Neutrophil (primary cell): Measurements from ENCODE around the gene EXOC2.

Source experiments
- H3K27ac ChIP-seq: fragments of 200-600 bp; sonication (generic); 2 replicates; pipeline ENCODE4 v1.5.1; 2016; ENCODE audit warnings: mild to moderate bottlenecking, moderate library complexity
- H3K27me3 ChIP-seq: fragments of 200-600 bp; sonication (generic); 2 replicates; pipeline ENCODE4 v1.6.0; 2016; ENCODE audit warnings: mild to moderate bottlenecking
- H3K36me3 ChIP-seq: fragments of 200-600 bp; sonication (generic); 2 replicates; pipeline ENCODE4 v1.5.1; 2017
- H3K4me1 ChIP-seq, 2 experiments: fragments of 200-600 bp in 1 of 2; sonication (generic) in 1 of 2; 1 replicate in 1 of 2; 2 replicates in 1 of 2; pipeline versions ENCODE4 v1.5.1 to v1.6.1; 2013 to 2016; ENCODE audit warnings: low read depth in 1 of 2, low read length in 1 of 2, mild to moderate bottlenecking in 1 of 2, moderate library complexity in 1 of 2; ENCODE audit not compliant: control insufficient read depth in 1 of 2, insufficient read depth in 1 of 2
- H3K4me3 ChIP-seq, 2 experiments: fragments of 200-600 bp in 1 of 2; sonication (generic) in 1 of 2; 1 replicate in 1 of 2; 2 replicates in 1 of 2; pipeline ENCODE4 v1.5.1; 2013 to 2016; ENCODE audit warnings: low read depth in 1 of 2, low read length in 1 of 2, mild to moderate bottlenecking in 1 of 2, moderate library complexity in 1 of 2
- H3K9me3 ChIP-seq: fragments of 200-600 bp; sonication (generic); 2 replicates; pipeline ENCODE4 v1.5.1; 2016
- CTCF ChIP-seq: fragments of 200-600 bp; sonication (generic); IDR thresholded peaks from 2 replicates; pipeline ENCODE4 v1.5.1; 2016; ENCODE audit warnings: antibody characterized with exemption

Gene EXOC2

GRCh38 chr6:548091-548490, 144.8 kb downstream of the EXOC2 start:
- Histone ChIP-seq H3K36me3 (peaks cover 53% of the 10 kb centered on the region), H3K4me3 (no peak overlapping the region), H3K27me3 (no peaks in the 10 kb centered on the region), H3K27ac (no peak overlapping the region), H3K4me1 (no peaks in the 10 kb centered on the region), H3K9me3 (no peaks in the 10 kb centered on the region)
- no peak for TF ChIP-seq CTCF

- Histone ChIP-seq H3K36me3 (peaks cover 31% of the 10 kb centered on the region), H3K4me1 (no peaks in the 10 kb centered on the region), H3K9me3 (no peaks in the 10 kb centered on the region), H3K4me3 (no peak overlapping the region), H3K27ac (no peak overlapping the region), H3K27me3 (no peaks in the 10 kb centered on the region)
- no peak for TF ChIP-seq CTCF
These were observed 152.4 kb downstream of the EXOC2 start for GRCh38 chr6:540490-540889.

- no peak overlapping the region for H3K4me3 ChIP-seq
- H3K27ac ChIP-seq: no peak overlapping the region
- H3K27me3 ChIP-seq: no peaks in the 10 kb centered on the region
- H3K36me3 ChIP-seq: peaks cover 16% of the 10 kb centered on the region
- no peak for TF ChIP-seq CTCF
- H3K9me3 ChIP-seq: no peaks in the 10 kb centered on the region
- H3K4me1 ChIP-seq: no peaks in the 10 kb centered on the region
These were observed 155.8 kb downstream of the EXOC2 start for GRCh38 chr6:537114-537513.

GRCh38 chr6:530425-530824, 162.5 kb downstream of the EXOC2 start:
- Histone ChIP-seq H3K36me3 (peaks cover 34% of the 10 kb centered on the region), H3K27ac (no peak overlapping the region), H3K4me3 (no peak overlapping the region), H3K9me3 (no peaks in the 10 kb centered on the region), H3K27me3 (no peaks in the 10 kb centered on the region), H3K4me1 (no peaks in the 10 kb centered on the region)
- TF ChIP-seq CTCF: no peak

GRCh38 chr6:528989-529388, 163.9 kb downstream of the EXOC2 start:
- no peaks in the 10 kb centered on the region for H3K9me3 ChIP-seq
- H3K4me1 ChIP-seq: no peaks in the 10 kb centered on the region
- no peak overlapping the region for H3K4me3 ChIP-seq
- H3K27ac ChIP-seq: no peak overlapping the region
- peaks cover 34% of the 10 kb centered on the region for H3K36me3 ChIP-seq
- no peak for TF ChIP-seq CTCF
- H3K27me3 ChIP-seq: no peaks in the 10 kb centered on the region
